Stimulated activated CD8-positive, alpha-beta memory T cell treated with anti-CD3 and anti-CD28 coated beads, Interleukin-2, amount 100 ng/mL, for 48 hours (primary cell): ENCODE results near the gene TJP1.

ENCODE experiments used
- DNase-seq, 2 donors: peaks; one replicate each; pipeline ENCODE4 v3.0.0-alpha.2; 2020; ENCODE audit warnings: low read depth in 2 of 2

TJP1 gene

DNA sequence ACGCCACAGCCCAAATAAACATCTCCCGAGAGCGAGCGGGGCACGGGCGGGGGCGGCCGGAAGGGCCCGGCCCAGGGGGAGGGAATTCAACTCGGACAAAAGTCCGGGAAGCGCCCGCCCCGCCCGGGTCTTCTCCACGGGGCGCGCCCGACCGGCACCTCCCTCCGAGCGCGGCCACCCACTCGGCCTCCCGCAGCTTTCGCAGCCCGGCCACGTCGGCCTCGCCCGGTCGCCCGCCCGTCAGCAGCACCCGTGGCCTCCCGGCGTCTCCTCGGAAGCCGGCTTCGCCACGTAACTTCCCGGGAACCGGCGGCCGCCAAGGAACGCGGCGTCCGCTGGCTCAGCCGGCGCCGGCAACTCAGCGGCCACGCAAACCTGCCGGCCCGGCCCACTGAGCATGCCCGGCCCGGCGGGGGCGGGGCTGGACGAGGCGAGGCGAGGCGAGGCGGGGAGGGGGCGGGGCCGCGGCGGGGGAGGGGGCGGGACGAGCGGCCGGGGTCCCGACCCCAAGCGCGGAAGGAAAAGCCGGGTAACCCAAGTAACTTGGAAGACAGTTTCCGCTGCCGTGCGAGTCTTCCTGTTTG lies at the start of gene TJP1:
Gene TJP1, minus strand, starts transcription at position 369 of the 584 bp plus-strand sequence. CDS start 440 bp downstream, outside the sequence.
- DNase-seq = no peak

DNA sequence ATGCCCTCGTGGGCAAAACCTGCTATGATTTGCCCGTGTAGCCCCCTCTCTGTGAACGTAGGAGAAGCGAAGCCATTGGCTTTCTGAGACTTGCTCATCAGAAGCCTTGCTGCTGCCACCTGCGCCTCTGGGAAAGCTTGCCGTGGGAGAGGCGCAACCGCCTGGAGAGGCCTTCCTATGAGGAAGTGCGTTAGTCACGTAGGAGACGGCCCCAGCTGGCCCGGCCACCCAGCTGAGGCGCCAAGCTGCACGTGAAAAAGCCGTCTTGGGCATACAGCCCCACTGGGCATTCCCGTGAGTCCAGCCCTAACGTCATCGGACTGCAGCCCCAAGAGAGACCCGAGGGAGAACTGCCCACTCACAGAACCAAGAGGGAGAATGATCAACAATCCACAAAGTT lies 49.1 kb upstream of the TJP1 start:
- DNase-seq = no peak

DNA sequence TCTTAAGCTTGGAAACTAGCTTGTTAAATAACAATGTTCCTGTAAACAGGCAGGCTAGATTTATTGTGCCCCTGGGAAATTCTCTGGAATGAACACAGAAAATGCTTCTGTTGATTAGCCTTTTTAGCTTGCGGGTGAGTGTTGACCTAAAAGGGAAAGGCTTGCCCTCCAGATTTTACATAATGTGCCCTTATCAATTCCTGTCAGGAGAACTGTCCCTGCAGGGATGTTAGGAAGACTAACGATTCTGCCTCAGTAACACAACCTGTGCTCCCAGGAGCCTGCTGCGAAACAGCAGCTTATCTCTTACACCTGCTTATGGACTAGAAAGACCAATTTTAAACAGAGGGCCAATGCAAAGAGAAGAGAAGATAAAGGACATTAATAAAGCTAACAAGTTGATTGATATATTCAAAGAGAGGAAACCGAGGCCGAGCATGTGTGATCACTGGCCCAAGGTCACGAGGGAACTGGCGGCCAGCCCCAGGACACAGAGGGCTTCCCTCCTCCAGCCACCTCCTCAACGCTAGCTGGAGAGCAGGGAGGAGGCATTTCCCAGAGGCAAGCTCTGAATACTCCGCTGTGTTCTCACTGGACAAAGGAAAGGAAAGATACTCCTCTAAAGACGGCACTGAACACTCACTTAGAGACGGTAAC lies 48.4 kb upstream of the TJP1 start:
- no peak for DNase-seq

DNA sequence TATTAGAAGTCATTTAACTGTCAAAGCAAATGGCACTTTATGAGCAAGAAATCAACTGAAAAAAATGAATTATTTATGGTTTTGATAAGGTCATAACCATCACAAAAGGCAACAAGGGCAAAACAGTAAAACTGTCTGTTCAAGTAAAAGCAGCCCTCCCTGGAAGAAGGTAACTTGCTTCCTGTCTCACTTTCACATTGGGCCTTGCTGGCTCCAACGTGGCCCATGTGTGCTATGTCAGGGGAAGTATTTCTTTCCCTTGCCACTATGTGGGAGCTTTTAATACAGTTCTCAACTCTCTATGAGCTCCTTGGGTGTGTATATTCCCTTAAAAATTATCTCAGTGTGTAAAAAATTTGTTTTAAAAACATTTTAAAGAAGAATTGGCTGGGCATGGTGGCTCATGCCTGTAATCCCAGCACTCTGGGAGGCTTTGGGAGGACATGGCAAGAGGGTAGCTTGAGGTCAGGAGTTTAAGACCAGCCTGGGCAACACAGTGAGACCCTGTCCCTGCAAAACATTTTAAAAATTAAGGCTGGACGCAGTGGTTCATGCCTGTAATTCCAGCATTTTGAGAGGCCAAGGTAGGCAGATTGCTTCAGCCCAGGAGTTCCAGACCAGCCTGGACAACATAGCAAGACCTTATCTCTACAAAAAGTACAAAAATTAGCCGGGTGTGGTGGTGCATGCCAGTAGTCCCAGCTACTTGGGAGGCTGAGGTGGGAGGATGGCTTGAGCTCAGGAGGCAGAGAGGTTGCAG lies 45.2 kb upstream of the TJP1 start:
- DNase-seq = no peak

DNA sequence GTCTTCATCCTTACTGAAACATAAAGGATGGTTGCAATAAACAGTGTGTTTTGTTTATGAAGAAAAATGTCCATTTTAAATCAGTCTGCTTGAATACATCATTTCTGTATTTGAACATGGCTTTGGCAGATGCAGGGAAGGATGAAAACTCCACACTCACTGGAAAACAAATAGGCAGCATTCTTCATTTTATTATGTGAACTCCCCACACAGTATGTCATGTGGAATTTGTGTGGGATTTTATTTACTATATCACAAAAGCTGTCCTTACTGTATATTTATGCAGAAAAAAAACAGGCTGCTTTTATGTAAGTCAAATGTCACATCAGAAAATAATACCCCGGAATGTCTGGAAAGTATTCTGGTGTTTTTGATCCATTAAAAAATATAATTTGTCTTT lies 44.1 kb upstream of the TJP1 start:
- no peak for DNase-seq

DNA sequence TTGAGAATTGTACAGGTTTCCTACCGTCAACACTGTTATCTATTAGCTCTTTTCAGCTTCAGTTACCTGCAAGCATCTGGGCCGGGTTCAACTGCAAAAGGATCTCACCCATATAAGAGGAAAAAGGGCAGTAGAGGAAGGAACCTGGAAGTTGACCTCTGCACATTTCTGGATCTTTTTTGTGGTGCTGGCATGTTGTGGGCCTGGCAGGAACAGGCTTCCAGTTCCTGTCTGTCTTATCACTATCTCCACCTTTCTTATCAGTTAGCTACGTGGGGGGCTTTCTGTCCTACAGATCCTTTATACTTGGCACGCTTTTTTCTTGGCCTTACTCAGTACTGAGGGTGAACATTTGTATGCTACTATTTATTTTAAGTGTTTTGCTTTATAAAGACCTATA lies 42.2 kb upstream of the TJP1 start:
- no peak for DNase-seq

DNA sequence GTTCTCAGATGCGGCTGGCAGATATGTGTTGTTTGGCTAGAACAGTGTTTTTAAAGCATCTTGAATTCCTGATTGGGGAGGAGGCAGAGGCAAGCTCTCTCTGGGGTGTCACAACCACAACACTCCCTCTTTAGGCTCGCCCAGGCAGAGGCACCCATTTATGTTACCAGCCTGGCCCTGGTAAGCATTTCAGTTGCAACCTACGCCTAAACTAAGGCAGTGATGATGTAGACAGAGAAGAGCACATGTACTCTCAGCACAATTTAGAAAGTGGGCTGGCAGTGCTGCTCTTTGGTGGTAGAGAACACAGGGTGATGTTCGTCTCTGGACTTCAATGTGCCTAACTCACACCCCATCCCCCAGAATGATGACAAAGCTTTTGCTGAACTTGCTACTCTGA lies 41.2 kb upstream of the TJP1 start:
- no peak for DNase-seq

DNA sequence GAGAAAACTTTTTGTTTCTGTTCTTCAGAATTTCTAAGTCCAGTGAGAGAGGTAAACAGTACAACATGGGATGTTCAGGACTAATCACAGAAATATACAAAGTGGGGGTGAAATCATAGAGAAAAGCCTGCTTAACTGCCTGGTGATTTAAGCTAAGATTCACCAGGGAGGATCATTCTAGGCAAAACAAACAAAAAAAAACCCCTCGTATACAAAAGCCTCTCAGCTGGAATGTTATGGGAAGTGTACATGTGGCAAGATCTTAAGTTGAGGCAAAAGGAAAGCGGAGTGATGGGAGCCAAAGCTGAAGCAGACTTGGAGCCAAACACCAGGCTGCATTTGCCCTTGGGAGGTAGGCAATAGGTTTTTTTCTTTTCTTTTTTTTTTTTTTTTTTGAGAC lies 40.0 kb upstream of the TJP1 start:
- no peak for DNase-seq

DNA sequence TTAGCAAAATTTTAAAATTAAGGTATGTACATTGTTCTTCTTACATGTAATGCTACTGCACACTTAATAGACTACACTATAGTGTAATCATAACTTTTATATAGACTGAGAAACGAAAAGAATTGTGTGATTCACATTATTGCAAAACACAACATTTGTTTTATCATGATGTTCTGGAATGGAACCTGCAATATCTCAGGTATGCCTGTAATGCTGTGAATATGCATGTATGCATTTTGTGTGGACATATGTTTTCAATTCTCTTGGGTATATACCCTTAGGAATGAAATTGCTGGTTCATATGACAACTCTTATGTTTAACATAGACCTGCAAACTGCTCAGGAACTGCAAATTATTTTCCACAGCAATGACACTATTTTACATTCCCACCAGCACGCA lies 38.6 kb upstream of the TJP1 start:
- no peak for DNase-seq

DNA sequence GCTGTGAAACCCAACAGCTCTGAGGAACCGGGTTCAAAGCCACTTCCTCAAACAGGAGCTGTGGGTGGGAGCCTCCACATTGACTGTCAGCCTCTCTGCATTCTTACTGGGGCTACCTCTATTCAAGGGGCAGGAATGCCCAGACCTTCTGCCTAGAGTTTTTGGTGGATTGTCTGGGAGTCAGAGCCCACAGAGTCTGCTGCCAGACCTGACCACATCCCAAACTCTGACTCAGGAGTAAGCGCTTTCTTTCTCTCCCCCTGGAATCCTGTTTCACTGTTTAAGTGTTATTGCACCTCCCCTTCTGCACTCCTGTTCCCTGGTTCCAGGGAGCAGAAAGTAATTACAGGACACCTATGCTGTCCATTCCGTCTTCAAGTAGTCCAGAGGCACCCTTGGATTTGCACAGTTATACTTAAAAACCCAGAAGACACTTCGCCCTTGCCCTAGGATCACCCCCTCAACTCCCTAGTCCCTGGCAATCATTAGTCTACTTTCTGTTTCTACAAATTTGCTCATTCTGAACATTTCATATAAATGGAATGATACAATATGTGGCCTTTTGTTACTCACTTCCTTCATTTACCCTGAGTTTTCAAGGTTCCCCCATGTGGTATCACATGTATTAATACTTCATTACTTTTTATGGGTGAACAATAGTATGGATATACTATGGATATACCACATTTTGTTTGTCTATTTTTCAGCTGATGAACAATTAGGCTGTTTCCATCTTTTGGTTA lies 37.9 kb upstream of the TJP1 start:
- DNase-seq = no peak

DNA sequence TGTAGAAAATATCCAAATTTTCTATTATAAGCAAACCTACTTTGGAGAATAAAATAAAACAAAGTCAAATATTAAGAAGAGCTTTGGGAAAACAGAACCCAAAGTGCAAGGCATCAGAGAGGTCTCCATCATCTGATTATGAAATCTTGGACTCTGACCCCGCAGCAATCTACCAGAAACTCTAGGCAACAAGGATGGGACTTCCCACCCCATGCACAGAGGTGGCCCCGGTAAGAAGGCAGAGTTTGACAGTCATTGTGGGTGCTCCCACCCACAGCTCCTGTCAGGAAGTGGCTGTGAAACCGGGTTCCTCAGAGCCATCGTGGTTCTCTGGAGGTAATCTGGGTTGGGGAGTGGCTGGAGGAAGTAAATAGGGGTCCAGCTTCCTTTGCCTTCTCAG lies 37.0 kb upstream of the TJP1 start:
- DNase-seq = no peak

DNA sequence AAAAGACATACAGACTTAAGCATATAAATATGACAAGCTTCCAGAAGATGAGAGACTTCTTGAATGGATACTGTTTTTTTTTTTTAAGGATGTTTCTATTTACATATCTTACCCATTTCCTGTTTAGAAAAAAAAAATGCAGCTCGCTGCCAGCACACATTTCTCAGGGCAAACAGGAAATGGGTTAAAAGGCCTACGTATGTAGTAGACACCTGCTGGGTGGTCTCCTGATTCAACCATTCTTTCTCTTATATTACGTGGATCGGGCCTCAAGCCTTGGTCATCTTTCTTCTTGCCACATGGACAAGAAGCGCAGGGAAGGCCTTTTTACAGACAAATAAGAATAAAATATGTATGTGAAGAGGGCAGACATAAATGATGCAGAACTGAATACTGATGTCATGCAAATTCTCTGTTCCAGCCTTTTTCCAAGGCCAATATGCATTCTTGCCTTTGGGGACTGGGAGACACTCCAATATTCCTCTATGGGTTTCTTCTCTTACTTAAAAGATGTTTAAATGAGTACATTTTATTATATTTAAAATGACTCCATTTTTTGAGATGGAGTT lies 35.0 kb upstream of the TJP1 start:
- DNase-seq = no peak

DNA sequence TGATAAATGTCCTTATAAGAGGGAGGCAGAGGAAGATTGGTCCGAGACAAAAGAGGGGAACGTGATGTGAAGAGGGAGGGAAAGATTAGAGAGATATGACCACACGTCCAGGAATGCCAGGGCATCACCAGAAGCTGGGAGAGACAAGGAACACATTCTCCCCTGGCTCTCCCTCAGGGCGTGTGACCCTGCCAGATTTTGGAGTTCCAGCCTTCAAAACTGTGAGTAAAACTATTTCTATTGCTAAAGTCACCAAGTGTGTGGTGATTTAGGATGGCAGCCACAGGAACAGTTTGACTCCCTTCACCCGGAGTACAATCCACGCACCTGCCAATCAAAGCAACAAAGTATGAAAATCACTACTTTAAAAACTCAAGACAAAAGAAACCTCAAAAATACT lies 32.1 kb upstream of the TJP1 start:
- DNase-seq = no peak

DNA sequence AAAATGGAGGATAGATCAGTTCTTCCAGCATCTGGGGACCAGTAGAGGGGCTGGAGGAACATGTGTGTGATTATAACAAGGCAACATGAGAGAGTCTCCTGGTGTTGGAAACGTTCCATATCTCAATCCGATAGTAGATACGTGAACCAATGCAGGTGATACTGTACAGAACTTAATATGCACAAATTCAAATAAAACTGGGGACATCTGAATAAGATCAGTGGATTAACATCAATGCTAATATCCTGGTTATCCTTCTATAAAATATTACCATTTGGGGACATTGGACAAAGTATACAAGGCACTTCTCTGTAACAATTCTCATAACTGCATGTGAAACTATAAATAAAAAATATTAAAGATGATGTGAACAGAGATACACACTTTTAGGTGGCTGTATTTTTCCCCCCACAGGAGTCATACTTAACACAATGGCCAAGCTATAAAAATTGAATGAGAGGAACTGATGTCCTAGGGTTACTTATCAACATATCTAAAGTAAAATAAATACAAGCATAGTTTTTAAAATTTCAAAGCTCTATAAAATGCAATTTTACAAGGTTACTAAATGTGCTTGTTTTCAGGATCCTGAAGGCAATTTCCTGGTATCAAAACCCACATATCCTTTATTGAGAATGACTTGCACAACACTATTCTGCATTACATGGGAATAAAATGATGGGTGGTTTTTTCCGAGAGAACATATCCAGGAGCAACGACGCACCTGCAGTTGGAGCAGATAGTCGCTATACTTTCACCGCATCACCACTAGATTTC lies 31.1 kb upstream of the TJP1 start:
- no peak for DNase-seq

DNA sequence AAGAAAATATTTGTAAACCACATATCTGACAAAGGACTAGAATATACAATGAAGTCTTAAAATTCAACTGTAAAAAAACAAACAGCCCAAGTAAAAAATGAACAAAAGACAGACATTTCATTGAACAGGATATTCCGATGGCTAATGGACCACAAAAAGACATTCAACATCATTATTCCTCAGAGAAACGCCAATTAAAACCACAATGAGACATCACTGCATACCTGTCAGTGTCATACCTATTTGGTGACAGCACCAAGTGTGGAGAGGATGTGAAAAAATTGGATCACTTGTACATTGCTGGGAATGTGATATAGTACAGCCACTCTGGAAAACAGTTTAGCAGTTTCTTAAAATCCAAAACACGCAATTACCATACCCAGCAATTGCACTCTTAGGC lies 29.9 kb upstream of the TJP1 start:
- no peak for DNase-seq

DNA sequence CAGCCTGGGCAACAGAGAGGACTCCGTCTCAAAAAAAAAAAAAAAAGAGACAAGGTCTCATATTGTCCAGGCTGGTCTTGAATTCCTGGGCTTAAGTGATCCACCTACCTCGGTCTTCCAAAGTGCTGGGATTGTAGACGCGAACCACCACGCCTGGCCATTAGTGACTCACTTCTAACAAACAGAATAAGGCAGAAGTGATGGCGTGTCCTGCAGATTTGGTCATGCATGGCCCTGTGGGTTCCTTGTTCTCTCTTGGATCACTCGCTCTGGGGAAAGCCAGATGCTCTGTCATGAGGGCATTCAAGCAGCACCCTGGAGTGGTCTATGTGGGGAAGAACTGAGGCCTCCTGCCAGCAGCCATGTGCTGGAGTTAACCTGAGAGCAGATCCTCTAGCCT lies 27.4 kb upstream of the TJP1 start:
- DNase-seq = no peak

DNA sequence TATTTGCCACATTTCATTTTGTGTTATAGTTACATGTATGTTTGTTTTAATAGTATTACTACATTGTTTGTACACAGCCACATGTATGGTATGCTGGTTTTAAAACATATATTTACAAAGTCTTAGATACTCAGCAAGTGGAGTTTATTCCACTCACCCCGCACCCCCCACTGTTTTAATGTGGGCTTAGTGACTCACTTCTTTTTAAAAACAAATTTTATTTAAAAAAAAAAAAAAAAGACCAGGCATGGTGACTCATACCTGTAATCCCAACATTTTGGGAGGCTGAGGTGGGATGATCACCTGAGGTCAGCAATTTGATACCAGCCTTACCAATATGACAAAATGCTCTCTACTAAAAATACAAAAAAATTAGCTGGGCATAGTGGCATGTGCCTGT lies 26.9 kb upstream of the TJP1 start:
- no peak for DNase-seq

DNA sequence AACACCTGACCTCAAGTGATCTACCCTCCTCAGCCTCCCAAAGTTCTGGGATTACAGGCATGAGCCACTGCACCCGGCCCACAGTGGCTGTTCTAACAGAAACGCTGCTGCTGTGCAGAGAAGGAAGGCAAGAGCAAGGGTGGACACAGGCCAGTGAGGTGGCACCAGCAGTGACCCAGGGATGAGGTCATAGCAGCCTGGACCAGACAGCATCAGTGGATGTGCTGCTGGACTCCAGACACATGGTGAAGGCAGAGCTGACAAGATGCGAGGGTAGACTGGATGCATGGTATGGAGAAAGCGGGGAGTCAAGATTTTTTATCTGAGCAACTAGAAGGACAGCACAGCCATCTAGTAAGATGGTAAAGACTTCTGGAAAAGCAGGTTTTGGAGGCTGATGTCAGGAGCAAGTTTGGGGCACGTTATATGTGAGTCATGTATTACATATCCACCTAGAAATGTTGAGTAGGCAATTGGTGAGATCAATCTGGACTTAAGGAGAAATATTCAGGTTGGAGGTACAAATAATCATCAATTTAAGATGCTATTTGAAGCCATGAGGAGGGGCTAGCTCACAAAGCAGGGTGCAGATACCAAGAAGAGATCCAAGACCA lies 22.1 kb upstream of the TJP1 start:
- DNase-seq = no peak

DNA sequence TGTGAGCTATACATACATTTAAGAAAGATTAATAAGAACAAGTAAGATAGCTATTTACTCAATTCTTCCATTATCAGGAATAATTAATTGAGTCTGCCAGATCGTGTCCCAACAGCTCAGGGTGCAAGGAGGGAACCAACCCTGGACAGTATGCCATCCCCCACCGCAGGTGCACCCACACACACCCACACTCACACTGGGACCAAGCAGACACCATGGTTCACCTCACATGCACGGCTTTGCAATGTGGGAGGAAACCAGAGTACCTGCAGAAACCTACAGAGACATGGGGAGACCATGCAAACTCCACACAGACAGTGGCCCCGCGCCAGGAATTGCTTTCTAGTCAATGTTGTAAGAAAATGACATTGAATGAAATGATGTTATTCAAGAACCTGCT lies 20.0 kb upstream of the TJP1 start:
- no peak for DNase-seq

DNA sequence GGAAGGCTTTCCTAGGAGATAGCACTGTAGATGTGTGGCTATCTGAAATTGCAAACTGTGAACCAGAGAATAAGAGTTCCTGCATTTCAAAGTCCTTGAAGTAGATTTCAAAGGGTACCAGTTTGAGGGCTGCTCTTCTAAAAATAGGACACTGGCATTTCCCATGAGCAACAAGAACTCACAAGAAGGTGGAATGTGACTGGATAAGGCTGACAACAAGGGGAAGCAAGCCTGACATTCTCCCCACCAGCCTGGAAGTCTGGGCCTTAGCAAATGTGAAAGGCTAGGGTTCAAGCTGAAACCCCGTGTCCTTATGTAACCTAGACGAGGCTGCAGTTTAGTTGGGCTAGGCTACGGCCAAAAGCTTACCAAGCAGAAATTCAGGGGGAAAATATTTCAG lies 18.7 kb upstream of the TJP1 start:
- DNase-seq = no peak

DNA sequence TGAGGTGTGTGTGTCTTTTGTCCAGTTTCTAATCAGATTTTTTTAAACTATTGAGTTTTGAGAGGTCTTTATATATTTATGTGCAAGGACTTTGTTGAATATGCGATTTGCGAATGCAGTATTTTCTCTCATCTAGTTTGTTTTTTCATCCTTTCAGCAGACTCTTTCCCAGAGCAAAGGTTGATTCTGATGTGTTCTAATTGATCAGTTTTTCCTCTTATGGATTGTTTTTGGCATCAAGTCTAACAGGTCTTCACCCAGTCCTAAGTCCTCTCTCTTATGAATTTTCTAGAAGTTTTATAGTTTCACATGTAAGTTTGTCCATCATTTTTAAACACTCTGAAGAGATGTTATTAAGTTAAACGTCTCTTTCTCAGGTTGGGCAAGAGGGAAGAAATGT lies 17.8 kb upstream of the TJP1 start:
- DNase-seq = no peak
